Endothelial cell of umbilical vein (primary cell): ENCODE data around the gene OXTR.

ENCODE experiments used
- CTCF ChIP-seq, 2 donors: IDR thresholded peaks; 1 replicate in 1 of 2; 2 replicates in 1 of 2; pipeline ENCODE4 v1.5.1; 2011; ENCODE audit warnings: low read length in 2 of 2, mild to moderate bottlenecking in 2 of 2, moderate library complexity in 2 of 2, control low read depth in 1 of 2, inconsistent platforms in 1 of 2, low read depth in 1 of 2; ENCODE audit not compliant: insufficient read depth in 1 of 2; ENCODE audit errors: extremely low read depth in 1 of 2
- EZH2 ChIP-seq: IDR thresholded peaks from 2 replicates; pipeline ENCODE4 v1.6.1; 2012; ENCODE audit warnings: borderline replicate concordance, low read depth, mild to moderate bottlenecking, moderate library complexity, low read length, inconsistent platforms; ENCODE audit not compliant: severe bottlenecking
- MAX ChIP-seq: IDR thresholded peaks from 2 replicates; pipeline ENCODE4 v1.6.1; 2011; ENCODE audit not compliant: insufficient read depth, insufficient read length
- POLR2A ChIP-seq: IDR thresholded peaks from 2 replicates; pipeline ENCODE4 v1.6.1; 2012; ENCODE audit warnings: low read depth, mild to moderate bottlenecking, control low read depth, low read length
- POLR2AphosphoS5 ChIP-seq: IDR thresholded peaks from 2 replicates; pipeline ENCODE4 v1.6.1; 2012; ENCODE audit warnings: low read depth, mild to moderate bottlenecking, control low read depth, low read length, moderate library complexity; ENCODE audit not compliant: insufficient read depth

DNA sequence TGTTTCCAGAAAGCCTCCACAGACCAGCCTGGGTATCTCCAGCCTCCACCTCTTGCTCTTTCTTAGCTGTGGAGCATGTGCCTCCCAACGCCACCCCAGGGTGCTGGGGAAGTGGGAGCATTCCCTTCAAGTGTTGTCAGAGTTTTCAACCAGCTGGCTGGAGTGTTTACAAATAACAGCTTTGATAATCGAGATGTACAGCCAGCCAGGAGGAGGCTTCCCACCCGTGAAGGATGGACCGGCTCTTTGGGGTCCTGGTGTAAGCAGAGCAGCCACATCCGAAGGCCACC, 8.5 kb upstream of the OXTR start:
- no peak for TF ChIP-seq POLR2A
- no peak for TF ChIP-seq POLR2AphosphoS5
- TF ChIP-seq MAX = no peak
- no peak for TF ChIP-seq EZH2
- TF ChIP-seq CTCF (IDR thresholded peaks at IDR 0.05; ENCODE audit: extremely low read depth in 1 of 2, insufficient read depth in 1 of 2, low read depth in 1 of 2, low read length in 2 of 2) = no peak
